Glomerular endothelial cell (primary cell): ENCODE measurements around the gene UBE2G1. TPM values are rescaled to one million over a fixed set of nuclear protein-coding genes. Genes with fewer than 3 reads are reported as not detected.

Experiments
- DNase-seq: peaks from one replicate; pipeline ENCODE4 v3.0.0-alpha.2; 2011; ENCODE audit warnings: low read depth, low spot score; ENCODE audit errors: extremely low read depth
- total RNA-seq: library from RNA; depleted of rRNA; stranded (reverse); fragments of >200 nt; gene quantifications from 2 replicates; pipeline ENCODE4 v1.2.3, GENCODE V29; 2015

Gene UBE2G1
- total RNA-seq, 1 donor from 2014 or later = 79.8 TPM

DNA sequence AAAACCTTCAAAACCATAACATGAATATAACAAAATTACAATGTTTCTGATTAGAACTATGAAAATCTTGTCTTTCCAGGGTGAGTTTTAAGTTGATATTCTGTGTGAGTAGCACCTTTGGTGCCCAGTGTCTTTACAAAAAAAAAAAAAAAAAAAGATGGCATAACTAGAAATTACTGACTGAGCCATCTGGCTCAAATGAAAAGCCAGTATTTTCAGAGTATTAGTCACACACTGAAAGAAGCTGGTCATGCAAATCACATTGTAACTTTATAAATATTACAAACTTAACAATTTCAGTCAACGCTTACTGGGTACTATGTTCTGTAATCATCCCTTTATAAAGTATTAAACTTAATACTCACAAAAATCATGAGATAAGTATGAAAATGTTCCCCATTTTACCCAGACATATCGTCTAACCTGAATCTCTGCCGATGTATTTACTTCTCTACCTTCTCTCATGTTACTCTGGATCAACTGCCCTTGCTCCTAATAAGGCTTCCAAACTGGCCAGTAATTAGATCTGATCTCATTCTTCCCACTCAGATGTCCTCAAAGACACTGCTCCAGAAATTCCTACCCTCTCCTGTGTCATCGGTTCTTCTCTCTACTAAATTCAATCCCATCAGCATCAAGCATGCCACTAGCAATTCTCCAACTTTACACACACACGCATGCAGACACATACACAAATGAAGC lies 25.4 kb downstream of the UBE2G1 start:
- DNase-seq = no peak

DNA sequence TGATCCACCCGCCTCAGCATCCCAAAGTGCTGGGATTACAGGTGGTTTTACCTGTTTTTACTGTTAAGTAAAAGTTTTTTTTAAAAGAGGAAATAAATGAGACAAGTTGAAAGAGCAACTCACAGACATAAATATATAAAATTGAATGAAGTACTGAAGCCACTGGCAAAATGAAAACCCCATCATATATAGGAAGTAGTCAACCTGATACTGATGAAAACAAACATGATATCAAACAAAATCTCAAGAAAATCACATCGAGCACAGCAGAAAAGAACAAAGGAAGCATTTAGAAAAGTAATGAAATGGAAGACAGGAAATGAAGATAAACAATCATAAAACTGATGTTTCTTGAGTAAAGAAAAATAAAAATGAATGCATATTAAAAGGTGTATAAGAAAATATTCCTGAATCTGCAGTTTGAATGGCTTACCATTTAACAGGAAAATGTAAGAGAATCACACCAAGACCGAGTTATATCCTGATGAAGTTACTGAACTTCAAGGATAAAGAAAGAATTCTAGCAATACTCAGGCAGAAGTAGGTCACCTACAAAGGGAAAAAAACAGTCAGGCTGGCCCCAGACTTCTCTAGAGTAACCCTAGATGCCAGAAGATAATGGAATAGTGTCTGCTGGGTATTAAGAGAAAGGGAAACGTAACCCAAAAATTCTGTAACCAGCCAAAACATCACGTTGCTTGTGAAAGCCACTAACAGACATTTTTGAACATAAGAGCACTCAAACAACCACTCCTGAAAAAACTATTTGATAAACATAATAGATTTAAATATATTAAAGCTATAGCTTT lies 31.5 kb downstream of the UBE2G1 start:
- no peak for DNase-seq

- DNase-seq = no peak
Observed at GRCh38 chr17:4334332-4334731, 32.1 kb downstream of the UBE2G1 start.

DNA sequence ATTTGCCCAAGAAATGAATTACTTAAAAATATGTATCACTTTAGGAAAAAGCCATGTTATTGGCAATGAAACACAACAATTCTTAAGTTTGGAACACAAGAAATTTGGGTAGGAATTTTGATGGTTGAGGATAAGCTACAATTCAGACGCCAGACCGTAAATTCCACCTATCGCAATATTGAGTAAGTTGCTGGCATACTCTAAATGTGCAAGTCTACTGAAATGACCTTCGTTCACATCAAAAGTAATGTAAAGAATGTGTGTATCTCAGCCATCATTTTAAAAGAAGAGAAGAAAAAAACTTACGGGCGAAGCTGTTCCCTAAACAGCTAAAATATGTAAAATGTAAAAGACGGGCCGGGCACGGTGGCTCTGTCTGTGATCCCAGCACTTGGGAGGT lies 33.4 kb downstream of the UBE2G1 start:
- DNase-seq = no peak

GRCh38 chr17:4332296-4332970 lies 34.0 kb downstream of the UBE2G1 start:
- no peak for DNase-seq

- DNase-seq = no peak
Observed at GRCh38 chr17:4331614-4332013, 34.9 kb downstream of the UBE2G1 start.

- peak; percentile 39 for DNase-seq
Observed at GRCh38 chr17:4329838-4330237, 36.6 kb downstream of the UBE2G1 start.

DNA sequence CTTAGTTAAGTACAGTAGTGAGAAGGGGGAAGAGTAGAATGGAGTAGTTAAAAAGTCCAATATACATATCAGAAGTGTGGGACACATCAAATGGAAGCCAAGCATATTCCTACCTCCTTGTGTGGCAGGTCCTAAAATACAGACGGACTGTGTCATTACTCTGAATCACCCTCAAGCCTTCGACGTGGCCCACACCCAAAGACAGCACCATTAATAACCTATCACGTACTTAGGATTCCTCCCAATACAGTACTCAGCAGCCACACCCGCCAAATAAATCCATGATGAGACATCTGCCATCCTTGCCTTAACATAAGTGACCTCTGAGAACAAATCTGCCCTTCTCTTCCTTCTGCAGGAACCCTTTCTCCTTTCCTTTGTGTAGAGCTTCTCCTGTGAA lies 38.9 kb downstream of the UBE2G1 start:
- no peak for DNase-seq

GRCh38 chr17:4326608-4327007 lies 39.9 kb downstream of the UBE2G1 start:
- no peak for DNase-seq

DNA sequence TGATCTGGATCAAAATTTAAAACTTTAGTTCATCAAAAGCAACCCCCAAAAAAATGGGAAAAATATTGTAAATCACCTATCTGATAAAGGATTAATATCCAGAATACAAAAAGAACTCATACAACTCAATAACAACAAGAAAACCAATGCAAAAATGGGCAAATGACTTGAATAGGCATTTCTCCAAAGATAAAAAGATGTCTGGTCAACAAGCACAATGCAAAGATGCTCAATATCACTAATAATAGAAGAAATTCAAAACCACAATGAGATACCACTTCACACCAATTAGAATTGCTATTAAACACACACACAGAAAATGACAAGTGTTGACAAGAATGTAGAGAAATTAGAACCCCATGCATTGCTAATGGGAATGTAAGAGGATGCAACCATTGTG lies 40.4 kb downstream of the UBE2G1 start:
- no peak for DNase-seq

DNA sequence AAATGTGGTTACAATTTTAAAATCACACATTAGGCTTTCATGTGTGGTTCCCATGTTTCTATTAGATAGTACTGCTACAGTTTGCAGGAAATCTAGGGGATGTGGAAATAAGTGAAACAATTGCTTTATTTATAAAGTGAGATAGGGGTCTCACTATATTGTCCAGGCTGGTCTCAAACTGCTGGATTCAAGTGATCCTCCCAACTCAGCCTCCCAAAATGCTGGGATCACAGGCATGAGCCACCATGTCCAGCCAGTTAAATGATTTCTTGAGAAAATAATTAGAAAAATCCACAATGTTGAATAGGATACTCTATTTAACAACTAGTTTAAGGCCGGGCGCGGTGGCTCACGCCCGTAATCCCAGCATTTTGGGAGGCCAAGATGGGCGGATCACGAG lies 42.0 kb downstream of the UBE2G1 start:
- DNase-seq = no peak

DNA sequence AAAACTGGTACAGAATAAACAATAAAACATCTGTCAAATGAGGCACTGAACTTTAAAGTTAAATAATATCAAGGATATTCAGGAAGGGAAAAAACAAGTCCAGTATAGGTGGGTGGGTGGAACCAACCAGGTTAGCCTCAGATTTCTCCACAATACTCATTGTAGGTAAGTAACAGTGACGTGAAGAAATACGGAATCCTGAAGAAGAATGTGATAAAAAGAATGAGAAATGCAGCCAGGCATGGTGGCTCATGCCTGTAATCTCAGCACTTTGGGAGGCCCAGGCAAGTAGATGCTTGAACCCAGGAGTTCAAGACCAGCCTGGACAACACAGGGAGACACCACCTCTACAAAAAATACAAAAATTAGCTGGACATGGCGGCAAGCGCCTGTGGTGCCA lies 47.3 kb downstream of the UBE2G1 start:
- DNase-seq = no peak

GRCh38 chr17:4318596-4318995 lies 47.9 kb downstream of the UBE2G1 start:
- no peak for DNase-seq

GRCh38 chr17:4318186-4318585 lies 48.3 kb downstream of the UBE2G1 start:
- no peak for DNase-seq

DNA sequence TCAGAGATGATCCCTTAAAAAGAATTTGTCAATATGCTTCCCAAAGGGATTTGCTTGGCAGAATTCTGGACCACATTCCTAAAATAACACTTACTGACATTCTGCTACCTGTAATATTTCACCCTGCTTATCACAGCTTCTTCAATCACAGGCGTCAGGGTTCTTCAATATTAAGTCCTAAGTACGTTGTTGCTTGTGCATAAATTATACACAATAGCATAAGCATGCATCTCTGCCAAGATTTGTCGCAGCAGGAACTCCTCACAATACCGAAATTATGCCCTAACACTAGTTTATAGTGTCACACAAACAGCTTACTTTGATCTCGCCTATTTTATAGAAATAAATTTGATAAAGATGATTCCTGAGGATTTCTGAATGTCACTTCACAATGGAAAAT lies 48.9 kb downstream of the UBE2G1 start:
- no peak for DNase-seq

DNA sequence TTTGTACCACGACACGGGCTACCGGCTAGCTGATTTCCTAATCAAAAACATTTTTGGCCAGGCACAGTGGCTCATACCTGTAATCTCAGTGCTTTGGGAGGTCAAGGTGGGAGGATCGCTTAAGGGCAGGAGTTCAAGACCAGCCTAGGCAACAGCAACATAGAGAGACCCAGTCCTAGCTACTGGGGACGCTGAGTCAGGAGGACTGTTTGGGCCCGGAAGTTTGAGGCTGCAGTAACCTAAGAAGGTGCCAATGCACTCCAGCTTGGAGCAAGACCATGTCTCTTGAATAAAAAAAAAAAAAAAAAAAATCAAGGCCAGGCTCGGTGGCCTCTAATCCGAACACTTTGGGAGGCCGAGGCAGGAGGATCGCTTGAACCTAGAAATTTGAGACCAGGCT lies 49.8 kb downstream of the UBE2G1 start:
- no peak for DNase-seq

- DNase-seq = no peak
Observed at GRCh38 chr17:4314618-4315017, 51.9 kb downstream of the UBE2G1 start.

DNA sequence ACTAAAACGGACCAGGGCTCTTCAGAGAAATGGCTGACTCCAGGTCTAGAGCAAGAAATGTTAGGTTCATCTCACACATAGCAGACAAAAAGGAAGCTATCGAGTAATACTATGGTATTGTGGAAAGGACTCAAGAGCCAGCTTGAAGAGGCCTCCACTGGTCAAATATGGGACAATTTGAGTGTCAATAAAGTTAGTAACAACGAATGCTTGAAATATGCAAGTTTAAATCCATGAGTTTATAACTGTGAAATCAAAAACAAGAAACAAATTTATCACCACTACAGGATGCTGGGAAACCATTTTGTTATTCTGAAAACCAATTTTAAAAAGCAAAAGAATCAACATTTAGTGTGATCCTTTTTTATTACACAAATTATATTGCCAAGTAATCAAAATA lies 52.3 kb downstream of the UBE2G1 start:
- DNase-seq = no peak

DNA sequence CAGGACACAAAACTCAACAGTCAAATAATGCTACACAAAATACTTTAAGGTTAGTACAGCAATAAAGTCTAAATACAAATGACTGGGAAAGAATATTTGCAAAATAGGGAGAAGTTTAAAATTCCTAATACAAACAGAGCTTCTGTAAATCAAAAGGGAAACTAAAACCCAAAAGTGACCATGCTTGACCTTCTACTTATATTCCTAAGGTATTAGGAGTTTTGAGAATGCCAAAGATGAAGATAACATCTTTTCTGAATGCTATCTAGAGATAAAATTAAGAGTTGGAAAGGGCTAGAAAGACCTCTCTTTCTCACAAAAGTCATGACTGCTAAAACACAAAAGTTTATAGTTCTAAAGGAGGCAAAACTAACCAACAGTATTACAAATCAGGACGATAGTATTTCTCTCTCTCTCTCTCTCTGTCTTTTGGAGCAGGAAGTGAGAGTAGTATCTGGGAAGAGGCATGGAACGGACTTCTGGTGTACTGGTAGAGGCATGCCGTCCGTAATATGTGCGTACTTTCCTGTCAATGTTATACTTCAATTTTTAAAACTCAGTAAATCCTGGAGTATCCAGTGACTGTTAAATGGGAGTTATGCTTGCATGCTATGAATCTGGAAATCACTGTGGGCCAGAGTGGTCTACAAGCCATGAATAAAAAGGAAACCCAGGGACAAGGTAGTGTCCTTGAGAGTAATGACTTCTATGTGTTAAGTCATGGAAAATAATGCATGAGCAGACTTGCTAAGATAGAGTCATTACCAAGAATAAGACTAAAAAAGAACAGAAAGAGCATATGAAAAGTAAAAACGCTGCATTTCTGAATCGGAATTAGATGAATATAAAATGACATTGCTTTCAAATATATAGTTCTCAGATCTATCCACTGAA lies 53.0 kb downstream of the UBE2G1 start:
- DNase-seq = no peak

DNA sequence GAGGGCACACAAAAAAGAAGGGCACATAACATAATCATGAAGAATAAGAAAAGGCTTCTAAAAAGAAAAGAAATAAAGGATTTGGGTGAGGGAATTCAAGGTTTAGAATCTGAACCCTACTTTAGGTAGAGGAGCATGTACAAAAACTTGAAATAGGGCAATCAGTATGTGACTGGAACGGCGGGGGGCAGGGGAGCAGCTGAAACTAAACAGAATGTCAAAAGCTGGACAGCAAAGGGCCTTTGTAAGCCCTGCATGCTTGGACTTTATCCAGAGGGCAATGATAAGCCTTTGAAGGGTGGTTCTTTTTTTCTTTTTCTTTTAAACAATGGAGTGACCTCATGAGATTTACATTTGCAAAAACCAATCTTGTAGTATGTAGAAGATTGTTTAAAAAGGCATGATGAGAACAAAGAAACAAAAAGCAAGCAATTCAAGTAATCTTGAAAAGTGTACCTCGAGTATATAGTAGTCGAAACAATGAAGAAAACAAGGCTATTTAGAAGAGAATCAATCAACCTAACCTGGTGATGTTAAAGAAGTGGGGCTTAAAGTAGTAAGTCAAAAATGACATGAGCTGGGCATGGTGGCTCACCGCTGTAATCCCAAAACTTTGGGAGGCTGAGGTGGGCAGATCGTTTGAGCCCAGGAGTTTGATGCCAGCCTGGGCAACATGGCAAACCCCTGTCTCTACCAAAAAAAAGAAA lies 56.0 kb downstream of the UBE2G1 start:
- DNase-seq = no peak
